ENCODE data around the gene ZNF354B. TPM values are rescaled to one million over a fixed set of nuclear protein-coding genes. Genes with fewer than 3 reads are reported as not detected.
"Not testable (repeated sequence)": the region's sequence is repeated elsewhere in the genome, so short reads cannot be mapped to it uniquely, and the experiment has no call there.

ZNF354B gene
- total RNA-seq, 6 donors from 2014 or later = 11.4 to 27.2 (median 16.3) TPM

GRCh38 chr5:178861627-178862026, 1.9 kb downstream of the ZNF354B start:
- Histone ChIP-seq H3K27ac (no peak overlapping the region), H3K9me3 (no peaks in the 10 kb centered on the region), H3K27me3 (no peaks in the 10 kb centered on the region), H3K36me3 (peaks cover 4 to 37% (median 20%) of the 10 kb centered on the region in 4 donors), H3K4me1 (peaks cover 5 to 23% (median 16%) of the 10 kb centered on the region in 4 donors), H3K4me3 (no peak overlapping the region)
- WGBS, 2 donors = 94 to 95% methylated on average over 8 of the region's 8 CpGs
- DNase-seq = no peak
- TF ChIP-seq EP300 (IDR thresholded peaks at IDR 0.05) = no peak
- no peak for TF ChIP-seq POLR2A (IDR thresholded peaks at IDR 0.05)
- TF ChIP-seq, protein P1, sequence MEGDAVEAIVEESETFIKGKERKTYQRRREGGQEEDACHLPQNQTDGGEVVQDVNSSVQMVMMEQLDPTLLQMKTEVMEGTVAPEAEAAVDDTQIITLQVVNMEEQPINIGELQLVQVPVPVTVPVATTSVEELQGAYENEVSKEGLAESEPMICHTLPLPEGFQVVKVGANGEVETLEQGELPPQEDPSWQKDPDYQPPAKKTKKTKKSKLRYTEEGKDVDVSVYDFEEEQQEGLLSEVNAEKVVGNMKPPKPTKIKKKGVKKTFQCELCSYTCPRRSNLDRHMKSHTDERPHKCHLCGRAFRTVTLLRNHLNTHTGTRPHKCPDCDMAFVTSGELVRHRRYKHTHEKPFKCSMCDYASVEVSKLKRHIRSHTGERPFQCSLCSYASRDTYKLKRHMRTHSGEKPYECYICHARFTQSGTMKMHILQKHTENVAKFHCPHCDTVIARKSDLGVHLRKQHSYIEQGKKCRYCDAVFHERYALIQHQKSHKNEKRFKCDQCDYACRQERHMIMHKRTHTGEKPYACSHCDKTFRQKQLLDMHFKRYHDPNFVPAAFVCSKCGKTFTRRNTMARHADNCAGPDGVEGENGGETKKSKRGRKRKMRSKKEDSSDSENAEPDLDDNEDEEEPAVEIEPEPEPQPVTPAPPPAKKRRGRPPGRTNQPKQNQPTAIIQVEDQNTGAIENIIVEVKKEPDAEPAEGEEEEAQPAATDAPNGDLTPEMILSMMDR (IDR thresholded peaks at IDR 0.05) = no peak
- no peak for TF ChIP-seq POLR2AphosphoS5 (IDR thresholded peaks at IDR 0.05)
- no peak for ATAC-seq (ENCODE audit: low FRiP score in 2 of 2)

GRCh38 chr5:178866946-178867345, 7.2 kb downstream of the ZNF354B start:
- peaks cover 14 to 90% (median 63%) of the 10 kb centered on the region in 4 donors for H3K36me3 ChIP-seq
- 75 to 93% methylated on average over 4 of the region's 4 CpGs for WGBS, 2 donors
- no peaks in the 10 kb centered on the region for H3K27me3 ChIP-seq
- DNase-seq = no peak
- no peak overlapping the region for H3K27ac ChIP-seq
- no peak for ATAC-seq (ENCODE audit: low FRiP score in 2 of 2)
- H3K4me1 ChIP-seq = peaks cover 0 to 10% (median 5%) of the 10 kb centered on the region in 4 donors
- TF ChIP-seq, protein P1 (IDR thresholded peaks at IDR 0.05) = no peak
- TF ChIP-seq POLR2AphosphoS5 (IDR thresholded peaks at IDR 0.05) (no peak), EP300 (IDR thresholded peaks at IDR 0.05) (no peak), POLR2A (IDR thresholded peaks at IDR 0.05) (no peak)
- peaks cover 0 to 8% (median 4%) of the 10 kb centered on the region in 4 donors for H3K9me3 ChIP-seq
- no peak overlapping the region for H3K4me3 ChIP-seq

DNA sequence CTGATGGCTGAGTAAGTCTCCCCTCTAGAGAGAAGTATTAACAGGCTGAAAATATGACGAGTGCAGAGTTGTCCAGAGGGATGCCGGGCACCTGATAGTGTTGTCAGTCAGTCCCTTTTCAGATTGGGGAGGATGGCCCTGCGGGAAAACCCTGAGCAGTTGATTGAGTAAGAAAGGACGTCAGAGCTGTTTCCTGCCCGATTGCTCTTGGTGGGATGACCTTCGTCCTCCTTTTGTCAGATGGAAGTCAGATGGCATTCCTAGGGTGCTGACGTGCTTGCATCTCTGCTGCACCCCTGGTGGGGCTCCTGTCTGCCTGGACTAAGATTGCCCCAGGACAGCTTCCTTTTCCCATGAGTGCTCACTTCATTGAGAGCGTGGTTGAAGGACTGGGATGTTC, 9.8 kb downstream of the ZNF354B start:
- Histone ChIP-seq H3K4me1 (no peaks in the 10 kb centered on the region), H3K4me3 (no peak overlapping the region), H3K9me3 (peaks cover 5 to 34% (median 27%) of the 10 kb centered on the region in 4 donors), H3K27me3 (no peaks in the 10 kb centered on the region), H3K36me3 (peaks cover 14 to 98% (median 69%) of the 10 kb centered on the region in 4 donors), H3K27ac (no peak overlapping the region)
- WGBS, 2 donors = 75 to 76% methylated on average over 8 of the region's 8 CpGs
- DNase-seq (no peak), ATAC-seq (ENCODE audit: low FRiP score in 2 of 2) (no peak)
- no peak for TF ChIP-seq EP300 (IDR thresholded peaks at IDR 0.05)
- no peak for TF ChIP-seq POLR2A (IDR thresholded peaks at IDR 0.05)
- TF ChIP-seq POLR2AphosphoS5 (IDR thresholded peaks at IDR 0.05) = no peak
- TF ChIP-seq, protein P1 (IDR thresholded peaks at IDR 0.05) = no peak

DNA sequence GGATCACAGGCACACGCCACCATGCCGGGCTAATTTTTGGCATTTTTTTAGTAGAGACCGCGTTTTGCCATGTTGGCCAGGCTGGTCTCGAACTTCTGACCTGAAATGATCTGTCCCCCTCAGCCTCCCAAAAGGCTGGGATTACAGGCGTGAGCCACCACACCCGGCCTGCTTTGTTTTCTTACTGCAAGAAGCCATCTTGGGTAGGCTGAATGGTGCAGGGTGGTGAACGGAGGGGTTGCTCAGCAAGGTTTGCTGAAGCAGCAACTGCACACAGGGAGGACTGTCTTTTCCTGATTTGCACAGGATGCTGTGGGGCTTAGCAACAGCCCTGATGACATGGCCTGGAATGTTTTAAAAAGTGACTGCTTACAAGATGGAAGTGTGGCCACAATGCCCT, 10.7 kb downstream of the ZNF354B start:
- TF ChIP-seq, protein P1 (IDR thresholded peaks at IDR 0.05) = no peak
- TF ChIP-seq POLR2A (IDR thresholded peaks at IDR 0.05) (no peak), EP300 (IDR thresholded peaks at IDR 0.05) (no peak), POLR2AphosphoS5 (IDR thresholded peaks at IDR 0.05) (no peak)
- ATAC-seq (ENCODE audit: low FRiP score in 2 of 2) (no peak), DNase-seq (no peak)
- peaks cover 21 to 99% (median 72%) of the 10 kb centered on the region in 4 donors for H3K36me3 ChIP-seq
- no peaks in the 10 kb centered on the region for H3K27me3 ChIP-seq
- peaks cover 12 to 42% (median 36%) of the 10 kb centered on the region in 4 donors for H3K9me3 ChIP-seq
- H3K27ac ChIP-seq = no peak overlapping the region
- H3K4me3 ChIP-seq = no peak overlapping the region
- 93 to 98% methylated on average over 7 to 8 of the region's 8 CpGs for WGBS, 2 donors
- H3K4me1 ChIP-seq = no peaks in the 10 kb centered on the region

GRCh38 chr5:178872302-178872701, 12.5 kb downstream of the ZNF354B start:
- WGBS, 2 donors = 97 to 98% methylated on average over 1 of the region's 1 CpG
- DNase-seq (no peak), ATAC-seq (ENCODE audit: low FRiP score in 2 of 2) (no peak)
- Histone ChIP-seq H3K4me1 (no peaks in the 10 kb centered on the region), H3K27me3 (no peaks in the 10 kb centered on the region), H3K36me3 (peaks cover 24 to 99% (median 72%) of the 10 kb centered on the region in 4 donors), H3K4me3 (no peak overlapping the region), H3K27ac (no peak overlapping the region), H3K9me3 (peaks cover 28 to 59% (median 54%) of the 10 kb centered on the region in 4 donors)
- TF ChIP-seq POLR2A (IDR thresholded peaks at IDR 0.05) = no peak
- TF ChIP-seq, protein P1 (IDR thresholded peaks at IDR 0.05) = no peak
- TF ChIP-seq EP300 (IDR thresholded peaks at IDR 0.05) = no peak
- no peak for TF ChIP-seq POLR2AphosphoS5 (IDR thresholded peaks at IDR 0.05)

GRCh38 chr5:178883115-178883694, 23.5 kb downstream of the ZNF354B start:
- Histone ChIP-seq H3K9me3 (peaks cover 62 to 100% (median 94%) of the 10 kb centered on the region in 4 donors), H3K36me3 (peaks cover 11 to 92% (median 57%) of the 10 kb centered on the region in 4 donors)
- H3K27ac ChIP-seq; H3K4me1 ChIP-seq; H3K27me3 ChIP-seq; H3K4me3 ChIP-seq; DNase-seq; ATAC-seq (ENCODE audit: low FRiP score in 2 of 2): not testable (repeated sequence)
- 98% methylated on average over 4 of the region's 4 CpGs for WGBS, 2 donors
